ENCODE data around the gene CASP7.

CASP7 gene

GRCh38 chr10:113666682-113667252 lies 12.9 kb upstream of the CASP7 start:
- no peak for DNase-seq (ENCODE audit: low read depth)

- DNase-seq (ENCODE audit: low read depth) = peak; percentile 75
These were observed 739 bp downstream of the CASP7 start for GRCh38 chr10:113680190-113681111.

- DNase-seq (ENCODE audit: low read depth) = no peak
These were observed 2.1 kb downstream of the CASP7 start for GRCh38 chr10:113681533-113682470.

DNA sequence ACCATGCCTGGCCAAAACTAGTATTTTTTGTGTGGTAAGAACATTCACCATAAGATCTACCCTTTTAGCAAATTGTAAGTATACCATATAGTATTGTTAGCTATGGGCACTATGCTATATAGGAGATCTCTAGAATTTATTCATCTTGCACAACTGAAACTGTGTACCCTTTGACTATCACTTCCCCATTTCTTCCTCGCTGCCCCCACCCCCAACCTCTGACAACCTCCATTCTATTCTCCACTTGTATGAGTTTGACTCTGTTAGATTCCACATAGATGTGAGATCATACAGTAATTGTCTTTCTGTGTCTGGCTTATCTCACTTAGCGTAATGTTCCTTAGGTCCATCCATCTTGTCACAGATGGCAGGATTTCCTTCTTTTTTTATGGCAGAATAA lies 3.6 kb downstream of the CASP7 start:
- no peak for DNase-seq (ENCODE audit: low read depth)

- DNase-seq (ENCODE audit: low read depth) = no peak
These were observed 6.3 kb downstream of the CASP7 start for GRCh38 chr10:113686028-113686427.

- no peak for DNase-seq (ENCODE audit: low read depth)
These were observed 7.3 kb downstream of the CASP7 start for GRCh38 chr10:113687037-113687436.

DNA sequence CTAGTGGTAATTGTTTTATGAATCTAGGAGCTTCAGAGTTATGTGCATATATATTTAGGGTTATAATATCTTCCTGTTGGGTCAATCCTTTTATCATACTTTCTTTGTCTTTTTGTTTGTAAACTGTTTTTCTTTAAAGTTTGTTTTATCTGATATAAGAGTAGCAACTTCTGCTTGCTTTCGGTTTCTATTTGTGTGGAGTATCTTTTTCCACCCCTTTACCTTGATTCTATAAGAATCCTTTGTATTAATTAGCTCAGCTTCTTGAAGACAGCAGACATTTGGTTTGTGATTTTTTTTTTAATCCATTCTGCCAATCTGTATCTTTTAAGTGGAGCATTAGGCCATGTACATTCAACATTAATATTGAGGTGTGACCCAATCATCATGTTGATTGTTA lies 9.3 kb downstream of the CASP7 start:
- no peak for DNase-seq (ENCODE audit: low read depth)

DNA sequence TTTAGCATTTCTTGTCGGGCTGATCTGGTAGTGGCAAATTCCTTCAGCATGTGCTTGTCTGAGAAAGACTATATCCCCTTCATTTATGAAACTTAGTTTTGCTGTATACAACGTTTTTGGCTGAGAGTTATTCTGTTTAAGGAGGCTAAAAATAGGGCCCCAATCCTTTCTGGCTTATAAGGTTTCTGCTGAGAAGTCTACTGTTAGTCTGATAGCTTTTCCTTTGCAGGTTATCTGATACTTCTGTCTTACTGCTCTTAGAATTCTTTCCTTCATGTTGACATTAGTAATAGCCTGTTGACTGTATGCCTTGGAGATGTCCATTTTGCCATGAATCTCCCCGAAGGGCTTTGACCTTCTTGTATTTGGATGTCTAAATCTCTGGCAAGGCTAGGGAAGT lies 9.9 kb downstream of the CASP7 start:
- DNase-seq (ENCODE audit: low read depth) = no peak

DNA sequence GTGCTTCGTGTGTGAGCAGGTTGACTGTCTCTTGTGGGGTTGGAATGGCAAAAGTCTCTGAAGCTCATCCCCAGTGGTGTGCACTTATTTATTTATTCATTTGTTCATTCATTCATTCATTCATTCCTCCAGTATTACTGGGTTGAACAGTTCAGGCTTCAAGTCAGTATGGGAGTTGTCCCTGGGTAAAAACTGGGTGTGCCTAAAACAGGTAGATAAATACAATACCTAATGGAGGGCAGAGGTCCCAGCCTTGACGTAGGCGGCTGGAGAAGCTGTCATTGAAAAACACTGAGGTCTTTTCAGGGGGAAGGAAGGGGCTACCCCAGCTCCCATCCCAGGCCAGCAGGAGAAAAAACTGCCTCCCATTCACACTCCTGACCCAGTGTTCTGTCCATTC lies 11.0 kb downstream of the CASP7 start:
- DNase-seq (ENCODE audit: low read depth) = no peak

DNA sequence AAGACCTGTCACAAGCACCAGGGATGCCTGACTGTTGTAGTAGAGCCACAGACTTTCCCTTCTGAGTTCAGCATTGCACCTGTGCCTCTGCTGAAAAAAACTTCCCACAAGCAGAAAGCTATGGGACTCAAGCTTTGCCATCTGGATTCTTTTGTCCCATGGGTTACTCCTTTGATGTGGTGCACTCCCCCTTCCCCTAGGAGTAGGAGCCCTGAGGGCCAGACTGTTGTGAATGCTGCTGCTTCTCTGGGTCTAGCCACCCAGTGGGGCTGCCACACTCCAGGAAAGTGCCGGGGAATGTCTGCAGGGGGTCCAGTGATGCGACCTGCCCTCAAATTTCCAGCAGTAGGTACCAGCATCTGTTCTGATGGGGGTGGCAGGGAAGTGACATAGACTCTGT lies 11.7 kb downstream of the CASP7 start:
- no peak for DNase-seq (ENCODE audit: low read depth)

GRCh38 chr10:113692271-113692670 lies 12.6 kb downstream of the CASP7 start:
- no peak for DNase-seq (ENCODE audit: low read depth)

DNA sequence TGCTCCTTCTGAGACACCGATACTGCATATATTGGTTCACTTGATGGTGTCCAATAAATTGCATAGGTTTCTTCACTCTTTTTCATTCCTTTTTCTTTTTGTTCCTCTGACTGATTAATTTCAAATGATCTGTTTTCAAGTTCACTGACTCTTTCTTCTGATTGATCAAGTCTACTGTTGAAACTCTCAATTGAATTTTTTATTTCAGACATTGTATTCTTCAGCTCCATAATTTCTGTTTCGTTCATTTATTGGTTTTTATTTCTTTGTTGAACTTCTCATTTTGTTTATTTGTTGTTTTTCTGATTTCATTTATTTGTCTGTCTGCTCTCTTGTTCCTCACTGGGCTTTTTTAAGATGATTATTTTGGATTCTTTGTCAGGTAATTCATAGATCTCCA lies 13.6 kb downstream of the CASP7 start:
- no peak for DNase-seq (ENCODE audit: low read depth)

GRCh38 chr10:113695691-113696090 lies 16.0 kb downstream of the CASP7 start:
- DNase-seq (ENCODE audit: low read depth) = no peak

DNA sequence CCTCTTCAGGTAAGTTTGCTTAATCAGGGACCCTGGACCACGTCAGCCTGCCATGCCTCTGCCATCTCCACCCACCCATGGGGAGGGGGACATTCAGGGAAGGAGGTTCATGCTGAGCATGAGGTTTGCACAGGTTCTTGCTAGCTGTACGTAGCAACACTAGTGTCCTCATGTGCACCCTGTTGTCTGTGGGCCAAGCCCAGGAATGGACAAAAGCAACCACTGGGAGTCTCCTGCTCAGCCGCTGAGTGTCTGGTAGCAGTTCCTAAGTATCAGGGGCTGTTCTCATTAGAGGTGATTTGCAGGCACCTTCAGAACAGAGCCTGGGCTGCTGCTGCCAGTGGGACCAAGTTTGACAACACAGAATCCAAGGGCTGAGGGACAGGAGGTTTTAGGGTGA lies 17.9 kb downstream of the CASP7 start:
- DNase-seq (ENCODE audit: low read depth) = no peak

- peak; percentile 43 for DNase-seq (ENCODE audit: low read depth)
These were observed 25.1 kb downstream of the CASP7 start for GRCh38 chr10:113704637-113705343.

GRCh38 chr10:113705344-113705652 lies 25.6 kb downstream of the CASP7 start:
- DNase-seq (ENCODE audit: low read depth) = no peak

GRCh38 chr10:113706623-113707022 lies 26.9 kb downstream of the CASP7 start:
- DNase-seq (ENCODE audit: low read depth) = no peak

GRCh38 chr10:113708640-113709039 lies 28.9 kb downstream of the CASP7 start:
- DNase-seq (ENCODE audit: low read depth) = no peak

GRCh38 chr10:113709221-113709838 lies 29.6 kb downstream of the CASP7 start:
- DNase-seq (ENCODE audit: low read depth) = peak; percentile 74

DNA sequence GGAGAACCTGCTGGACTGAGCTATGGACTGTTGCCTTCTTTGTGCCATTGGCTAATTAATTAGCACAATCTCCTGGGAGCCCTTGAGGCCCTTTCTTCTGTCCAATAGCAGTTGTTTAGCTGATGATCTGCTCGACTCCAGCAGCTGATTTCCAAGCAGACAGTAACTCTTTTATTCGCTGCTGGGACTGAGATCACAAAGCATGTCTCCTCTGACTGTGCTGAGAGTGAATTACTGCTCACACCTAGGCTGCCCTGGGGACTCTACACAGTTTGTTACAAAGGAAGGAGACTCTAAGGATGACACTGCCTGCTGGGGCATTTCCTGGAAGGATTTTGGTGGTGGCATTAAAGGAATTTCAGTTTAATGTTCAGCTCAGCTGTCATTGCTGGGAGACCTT lies 31.4 kb downstream of the CASP7 start:
- DNase-seq (ENCODE audit: low read depth) = no peak

DNA sequence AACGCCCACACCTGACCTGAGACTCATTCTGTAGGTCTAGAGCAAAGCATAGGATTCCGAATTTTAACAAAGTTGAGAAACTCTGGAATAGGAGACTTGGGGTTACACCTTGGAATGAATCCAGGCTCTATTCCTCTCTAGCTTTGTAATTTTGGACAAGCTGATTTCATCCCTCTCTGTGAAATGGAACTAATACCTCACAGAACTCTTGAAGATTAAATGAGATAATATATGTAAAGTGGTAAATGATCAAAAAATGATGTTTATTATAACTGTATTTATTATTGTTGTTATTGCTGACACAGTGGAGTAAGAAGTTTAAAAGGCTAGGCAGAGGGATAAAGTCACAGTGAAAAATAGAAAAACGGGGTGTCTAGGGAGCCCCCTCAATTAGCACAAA lies 32.3 kb downstream of the CASP7 start:
- DNase-seq (ENCODE audit: low read depth) = no peak
